Measurements from ENCODE around the gene STAT1.

The STAT1 gene

GRCh38 chr2:191013682-191013931 is 364 bp downstream of the STAT1 start:
- peak overlapping the region; percentile 90 for H3K27ac ChIP-seq
- 0 out of 2 replicates have a peak, but pooled peaks have one; percentile 9 for TF ChIP-seq CTCF (conservative IDR thresholded peaks at IDR 0.05)
- TF ChIP-seq ZFX (IDR thresholded peaks at IDR 0.05) = no peak

GRCh38 chr2:191012845-191013681 is 908 bp downstream of the STAT1 start:
- TF ChIP-seq CTCF (conservative IDR thresholded peaks at IDR 0.05) = no peak
- no peak for TF ChIP-seq ZFX (IDR thresholded peaks at IDR 0.05)
- H3K27ac ChIP-seq = peak overlapping the region; percentile 90

- H3K27ac ChIP-seq = no peak overlapping the region
- TF ChIP-seq ZFX (IDR thresholded peaks at IDR 0.05) (no peak), CTCF (conservative IDR thresholded peaks at IDR 0.05) (no peak)
Observed at GRCh38 chr2:191012346-191012745, 1.6 kb downstream of the STAT1 start.

GRCh38 chr2:191010887-191011885 is 2.8 kb downstream of the STAT1 start:
- TF ChIP-seq CTCF (conservative IDR thresholded peaks at IDR 0.05) = no peak
- no peak overlapping the region for H3K27ac ChIP-seq

GRCh38 chr2:191009541-191010374 is 4.2 kb downstream of the STAT1 start:
- H3K27ac ChIP-seq = no peak overlapping the region
- TF ChIP-seq ZFX (IDR thresholded peaks at IDR 0.05) (no peak), CTCF (conservative IDR thresholded peaks at IDR 0.05) (no peak)

- TF ChIP-seq CTCF (conservative IDR thresholded peaks at IDR 0.05) = no peak
- TF ChIP-seq ZFX (IDR thresholded peaks at IDR 0.05) = no peak
Observed at GRCh38 chr2:191008286-191008685, 5.7 kb downstream of the STAT1 start.

More at GRCh38 chr2:191008286-191008685, 5.7 kb downstream of the STAT1 start:
- H3K27ac ChIP-seq = no peak overlapping the region

All from C4-2B (cell line).